A549 (cell line): Measurements from ENCODE around the gene ZNF316. TPM values are rescaled to one million over a fixed set of nuclear protein-coding genes. Genes with fewer than 3 reads are reported as not detected.
A peak's percentile ranks its signal among the peaks of the same experiment; 100 is the strongest.

ENCODE experiments used
- ATAC-seq, 2 experiments: fragments of 200-7000 bp in 1 of 2; fragments of >200 bp in 1 of 2; cut with Nextera tagmentation in 1 of 2; cut with Tn5 transposase in 1 of 2; 3 replicates each; pipeline versions ENCODE4 v1.8.0 to v1.9.1; 2018 to 2020; ENCODE audit warnings: mild to moderate bottlenecking in 1 of 2, moderate library complexity in 1 of 2
- CTCF ChIA-PET: fragments of 300-600 bp; sonication (Branson Sonifier 250); formaldehyde crosslinking; extraction: SDS; loops from one replicate; lab custom pipeline; 2021; ENCODE audit warnings: antibody characterized with exemption, inconsistent platforms; lab: Yijun Ruan, JAX
- POLR2A ChIA-PET: fragments of 350-600 bp; formaldehyde crosslinking; extraction: SDS; loops from one replicate; lab custom pipeline; 2021; ENCODE audit warnings: antibody characterized with exemption, inconsistent platforms; lab: Yijun Ruan, JAX
- DNase-seq, 2 experiments: peaks; one replicate each; pipeline versions ENCODE4 v3.0.0 to v3.0.0-alpha.2; 2011 to 2016; ENCODE audit warnings: low read depth in 1 of 2, low spot score in 1 of 2
- FAIRE-seq: peaks from 2 replicates; lab custom pipeline; 2011; peaks lifted over from hg19 to GRCh38; lab: Jason Lieb, UNC
- H3K27ac ChIP-seq, 2 experiments: fragments of >200 bp; sonication (Bioruptor Twin); formaldehyde crosslinking; 3 replicates each; pipeline ENCODE4 v1.5.1; 2016 to 2017
- H3K4me1 ChIP-seq: fragments of >200 bp; sonication (Bioruptor Twin); formaldehyde crosslinking; 3 replicates; pipeline ENCODE4 v1.6.1; 2016
- H3K4me2 ChIP-seq: fragments of >200 bp; sonication (Bioruptor Twin); formaldehyde crosslinking; 3 replicates; pipeline ENCODE4 v1.6.1; 2016
- H3K4me3 ChIP-seq: fragments of >200 bp; sonication (Bioruptor Twin); formaldehyde crosslinking; 3 replicates; pipeline ENCODE4 v1.5.1; 2016
- H3K9me3 ChIP-seq: fragments of >200 bp; sonication (Bioruptor Twin); formaldehyde crosslinking; 3 replicates; pipeline ENCODE4 v1.6.1; 2016
- ATOH8 ChIP-seq: fragments of 250-450 bp; sonication (Bioruptor Pico); IDR thresholded peaks from 2 replicates; pipeline ENCODE4 v1.5.0; 2020; ENCODE audit warnings: low read depth, mild to moderate bottlenecking, moderate library complexity
- CBX8 ChIP-seq: fragments of 200-600 bp; sonication (generic); IDR thresholded peaks from 2 replicates; pipeline ENCODE4 v1.6.1; 2016
- CEBPB ChIP-seq, 2 experiments: fragments of >200 bp in 1 of 2; sonication (Bioruptor Twin) in 1 of 2; formaldehyde crosslinking in 1 of 2; IDR thresholded peaks; 2 replicates each; pipeline ENCODE4 v1.6.1; 2012 to 2016
- CHD4 ChIP-seq: fragments of 200-600 bp; sonication (generic); IDR thresholded peaks from 2 replicates; pipeline ENCODE4 v1.6.1; 2016; ENCODE audit warnings: antibody characterized with exemption, mild to moderate bottlenecking, borderline replicate concordance
- CTCF ChIP-seq: fragments of >200 bp; sonication (Bioruptor Twin); formaldehyde crosslinking; IDR thresholded peaks from 3 replicates; pipeline ENCODE4 v1.5.1; 2016
- E2F6 ChIP-seq: IDR thresholded peaks from 2 replicates; pipeline ENCODE4 v1.6.1; 2012; ENCODE audit warnings: low read depth, borderline replicate concordance
- ELK1 ChIP-seq: fragments of 150-350 bp; IDR thresholded peaks from 2 replicates; pipeline ENCODE4 v1.6.1; 2014; ENCODE audit warnings: low read depth, mild to moderate bottlenecking, low read length
- FOSL2 ChIP-seq, 2 experiments: fragments of 450-650 bp in 1 of 2; fragments of >200 bp in 1 of 2; sonication (Bioruptor Twin) in 1 of 2; formaldehyde crosslinking; IDR thresholded peaks; 2 replicates each; pipeline versions ENCODE4 v1.5.0 to v1.6.1; 2016 to 2020; ENCODE audit warnings: mild to moderate bottlenecking in 1 of 2, moderate library complexity in 1 of 2
- FOXS1 ChIP-seq: fragments of 250-450 bp; sonication (Bioruptor Pico); IDR thresholded peaks from 2 replicates; pipeline ENCODE4 v1.5.0; 2020; ENCODE audit warnings: mild to moderate bottlenecking, moderate library complexity
- HDAC2 ChIP-seq: fragments of 200-600 bp; sonication (generic); IDR thresholded peaks from 2 replicates; pipeline ENCODE4 v1.6.1; 2016
- HMGXB4 ChIP-seq: fragments of 250-450 bp; sonication (Bioruptor Pico); IDR thresholded peaks from 2 replicates; pipeline ENCODE4 v1.5.0; 2021; ENCODE audit warnings: mild to moderate bottlenecking, moderate library complexity, borderline replicate concordance
- JUN ChIP-seq, 2 experiments: fragments of >200 bp; sonication (Bioruptor Twin); formaldehyde crosslinking; IDR thresholded peaks; 2 replicates in 1 of 2; 3 replicates in 1 of 2; pipeline ENCODE4 v1.6.1; 2016 to 2017
- JUNB ChIP-seq: fragments of >200 bp; sonication (Bioruptor Twin); formaldehyde crosslinking; IDR thresholded peaks from 2 replicates; pipeline ENCODE4 v1.6.1; 2016
- KDM5A ChIP-seq: fragments of 200-600 bp; sonication (generic); IDR thresholded peaks from 2 replicates; pipeline ENCODE4 v1.6.1; 2016; ENCODE audit warnings: antibody characterized with exemption, mild to moderate bottlenecking
- NFE2L2 ChIP-seq: fragments of 150-350 bp; conservative IDR thresholded peaks from 2 replicates; pipeline ENCODE4 v1.6.1; 2014; ENCODE audit warnings: low read length
- PBX3 ChIP-seq: IDR thresholded peaks from 2 replicates; pipeline ENCODE4 v1.6.1; 2012
- PHF8 ChIP-seq: fragments of 200-600 bp; sonication (generic); IDR thresholded peaks from 2 replicates; pipeline ENCODE4 v1.6.1; 2016; ENCODE audit warnings: low read depth, mild to moderate bottlenecking, antibody characterized with exemption, moderate library complexity, borderline replicate concordance
- POLR2A ChIP-seq: IDR thresholded peaks from 2 replicates; pipeline ENCODE4 v1.6.1; 2012; ENCODE audit warnings: mild to moderate bottlenecking, low read length
- RAD21 ChIP-seq, 2 experiments: fragments of >200 bp in 1 of 2; sonication (Bioruptor Twin) in 1 of 2; formaldehyde crosslinking in 1 of 2; IDR thresholded peaks in 1 of 2; conservative IDR thresholded peaks in 1 of 2; 2 replicates in 1 of 2; 3 replicates in 1 of 2; pipeline ENCODE4 v1.6.1; 2012 to 2018; ENCODE audit warnings: inconsistent platforms in 1 of 2
- RARB ChIP-seq: fragments of 250-450 bp; sonication (Bioruptor Pico); IDR thresholded peaks from 2 replicates; pipeline ENCODE4 v1.8.0; 2021; ENCODE audit warnings: mild to moderate bottlenecking, moderate library complexity
- RCOR1 ChIP-seq: fragments of 150-350 bp; IDR thresholded peaks from 2 replicates; pipeline ENCODE4 v1.6.1; 2014; ENCODE audit warnings: antibody characterized with exemption, low read length, low read depth
- RFX5 ChIP-seq: fragments of 450-650 bp; IDR thresholded peaks from 2 replicates; pipeline ENCODE4 v1.7.1; 2014; ENCODE audit warnings: antibody characterized with exemption, mild to moderate bottlenecking, moderate library complexity
- SMC3 ChIP-seq: fragments of >200 bp; sonication (Bioruptor Twin); formaldehyde crosslinking; IDR thresholded peaks from 3 replicates; pipeline ENCODE4 v1.6.1; 2018; ENCODE audit warnings: inconsistent platforms
- ZC3H11A ChIP-seq: fragments of 450-650 bp; IDR thresholded peaks from 2 replicates; pipeline ENCODE4 v1.6.1; 2014; ENCODE audit warnings: antibody characterized with exemption, mild to moderate bottlenecking
- WGBS: methylation state at CpG from one replicate; pipeline ENCODE4 v1.1.6; 2017; ENCODE audit errors: missing lambda C conversion rate; 5-methylcytosine and 5-hydroxymethylcytosine counted together
- polyA plus RNA-seq, 4 experiments: library from polyadenylated mRNA; depleted of rRNA in 3 of 4; stranded (reverse); fragments of >200 nt; fragmentation: RNase III in 1 of 4; extraction: RNeasy Plus Mini Kit Qiagen cat#74134 plus additional on column Dnase treatment in 1 of 4; gene quantifications; 2 replicates in 3 of 4; 3 replicates in 1 of 4; pipeline ENCODE4 v1.2.3, GENCODE V29; 2011 to 2017

The ZNF316 gene
- polyA plus RNA-seq, 2 of the 4 experiments (the other 2 are of a cell fraction): 7.5 to 21.2 TPM

- H3K9me3 ChIP-seq: no peaks in the 10 kb centered on the region
- WGBS: 91% methylated on average over 11 of the region's 11 CpGs
- TF ChIP-seq HDAC2 (no peak), JUN (IDR thresholded peaks at IDR 0.05) (no peak), FOXS1 (no peak), E2F6 (no peak), RCOR1 (no peak), CBX8 (no peak), HMGXB4 (CRISPR knock-in tag) (no peak), NFE2L2 (no peak), CEBPB (IDR thresholded peaks at IDR 0.05) (no peak), CHD4 (no peak), JUNB (no peak), FOSL2 (IDR thresholded peaks at IDR 0.05) (no peak), FOSL2 (CRISPR knock-in tag; IDR thresholded peaks at IDR 0.05) (no peak), ELK1 (no peak), PHF8 (no peak), ATOH8 (CRISPR knock-in tag) (no peak), RAD21 (conservative IDR thresholded peaks at IDR 0.05 in 1 of 2, IDR thresholded peaks at IDR 0.05 in 1 of 2) (no peak), KDM5A (no peak), CTCF (no peak), ZC3H11A (no peak)
- peaks cover 13% of the 10 kb centered on the region; the same call in 2 of the 3 replicates for H3K4me1 ChIP-seq
- no peak overlapping the region for H3K4me2 ChIP-seq
- FAIRE-seq: no peak
- H3K4me3 ChIP-seq: no peak overlapping the region
- no peak overlapping the region for H3K27ac ChIP-seq
- POLR2A ChIA-PET: no interaction called here
- DNase-seq: no peak
- ATAC-seq: no peak
- CTCF ChIA-PET: no interaction called here
These were observed 2.5 kb downstream of the ZNF316 start for GRCh38 chr7:6639627-6640026.

- WGBS: 89% methylated on average over 11 of the region's 11 CpGs
- TF ChIP-seq PBX3: no peak
- TF ChIP-seq JUNB: no peak
- TF ChIP-seq CBX8: no peak
- TF ChIP-seq JUN (IDR thresholded peaks at IDR 0.05): no peak
- no peak for TF ChIP-seq FOXS1
- no peak for TF ChIP-seq SMC3
- TF ChIP-seq ZC3H11A: no peak
- TF ChIP-seq FOSL2 (IDR thresholded peaks at IDR 0.05): no peak
- TF ChIP-seq FOSL2 (CRISPR knock-in tag; IDR thresholded peaks at IDR 0.05): no peak
- no peak for TF ChIP-seq POLR2A
- TF ChIP-seq RFX5: no peak
- no peak for TF ChIP-seq RARB
- TF ChIP-seq, all 56 proteins: peak for 0
- no peak overlapping the region for H3K27ac ChIP-seq
- DNase-seq: peak in 1 of 2 experiments; percentile 19
- POLR2A ChIA-PET: no interaction called here
- no peak overlapping the region for H3K4me2 ChIP-seq
- FAIRE-seq: no peak
- H3K9me3 ChIP-seq: no peaks in the 10 kb centered on the region
- H3K4me1 ChIP-seq: peaks cover 13% of the 10 kb centered on the region; the same call in 2 of the 3 replicates
- no peak overlapping the region for H3K4me3 ChIP-seq
- CTCF ChIA-PET: no interaction called here
- no peak; a peak in 1 of 6 replicates for ATAC-seq
These were observed 3.2 kb downstream of the ZNF316 start for GRCh38 chr7:6640246-6640721.
